Heart left ventricle (tissue), 13 donors: ENCODE data around the gene SMOC2.

Experiments
- POLR2A ChIP-seq, 2 donors: fragments of 450-650 bp; IDR thresholded peaks; one replicate each; pipeline ENCODE4 v1.6.1; 2017; ENCODE audit warnings: antibody characterized with exemption in 2 of 2, mild to moderate bottlenecking in 2 of 2, moderate library complexity in 2 of 2
- TF ChIP-seq, protein P1 (sequence below), 12 donors: fragments of 200-600 bp; sonication (generic) in 4 of 12; IDR thresholded peaks; one replicate each; pipeline versions ENCODE4 v1.5.0 to v1.8.0; 2018 to 2022; ENCODE audit warnings: antibody characterized with exemption in 12 of 12, mild to moderate bottlenecking in 5 of 12
- donor health status: ischemic (EF 13 %, LVEDD 7.1; RV severe dilation, severe dysfunction).
- donor health status: DM: no; HTN: yes; CAD: no.
- donor health status: DM: no; HTN: no; CAD: no.
- donor health status: ischemic (EF 25% LVEDD 6.9; RV normal size, moderate dysfunction).
- donor health status: ischemic (EF 25% LVEDD 5.7; RV mildly dilated, moderate dysfunction).
- donor health status: ischemic (EF 35%, LVEDD 5.7; RV mildly dilated, moderate dysfunction).
- donor health status: nonischemic (EF 11% LVEDD 7.7; RV severe dilation, severe dysfunction).
- donor health status: DM: yes; HTN: yes; CAD: no.
- donor health status: PGD.
- donor health status: ischemic (EF 29% LVEDD 5.4; RV normal size, mild dysfunction).
- donor health status: nonischemic (EF 23%, LVEDD 6.1; RV moderate dilation, normal function).

DNA sequence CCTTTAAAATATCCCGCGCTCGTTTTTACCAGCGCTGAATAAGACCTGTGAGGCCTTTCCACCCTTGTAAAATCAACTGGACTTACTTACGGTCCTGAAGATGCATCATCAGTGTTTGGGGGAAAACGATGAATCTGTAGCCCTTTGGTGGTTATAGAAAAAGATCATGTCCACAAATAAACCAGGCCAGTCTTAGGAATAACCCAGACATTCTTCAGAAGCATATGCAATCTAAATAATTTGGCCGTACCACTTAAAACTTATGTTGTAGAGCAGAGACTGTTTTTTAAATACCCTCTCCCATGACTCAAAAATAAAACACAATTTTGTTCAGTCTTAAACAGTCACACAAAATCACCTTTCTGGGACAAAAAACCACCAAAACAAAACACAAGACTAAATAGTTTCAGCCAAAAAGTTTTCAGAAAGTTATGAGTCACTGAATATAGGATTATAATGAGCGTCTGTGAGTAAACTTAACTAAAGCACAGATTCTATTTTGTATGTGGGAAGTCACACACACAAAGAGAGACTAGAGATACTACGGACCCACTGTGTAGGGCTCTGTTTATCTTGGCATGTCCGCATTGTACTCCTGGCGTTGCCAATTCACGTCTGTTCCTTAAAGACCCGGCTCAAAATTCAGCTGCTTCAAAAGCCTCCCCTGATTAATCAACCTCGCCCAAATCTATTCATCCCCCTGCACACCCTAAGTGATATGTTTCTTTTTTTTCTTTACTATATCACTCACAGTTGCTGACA lies 26.5 kb upstream of the SMOC2 start:
- TF ChIP-seq, protein P1, sequence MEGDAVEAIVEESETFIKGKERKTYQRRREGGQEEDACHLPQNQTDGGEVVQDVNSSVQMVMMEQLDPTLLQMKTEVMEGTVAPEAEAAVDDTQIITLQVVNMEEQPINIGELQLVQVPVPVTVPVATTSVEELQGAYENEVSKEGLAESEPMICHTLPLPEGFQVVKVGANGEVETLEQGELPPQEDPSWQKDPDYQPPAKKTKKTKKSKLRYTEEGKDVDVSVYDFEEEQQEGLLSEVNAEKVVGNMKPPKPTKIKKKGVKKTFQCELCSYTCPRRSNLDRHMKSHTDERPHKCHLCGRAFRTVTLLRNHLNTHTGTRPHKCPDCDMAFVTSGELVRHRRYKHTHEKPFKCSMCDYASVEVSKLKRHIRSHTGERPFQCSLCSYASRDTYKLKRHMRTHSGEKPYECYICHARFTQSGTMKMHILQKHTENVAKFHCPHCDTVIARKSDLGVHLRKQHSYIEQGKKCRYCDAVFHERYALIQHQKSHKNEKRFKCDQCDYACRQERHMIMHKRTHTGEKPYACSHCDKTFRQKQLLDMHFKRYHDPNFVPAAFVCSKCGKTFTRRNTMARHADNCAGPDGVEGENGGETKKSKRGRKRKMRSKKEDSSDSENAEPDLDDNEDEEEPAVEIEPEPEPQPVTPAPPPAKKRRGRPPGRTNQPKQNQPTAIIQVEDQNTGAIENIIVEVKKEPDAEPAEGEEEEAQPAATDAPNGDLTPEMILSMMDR (IDR thresholded peaks at IDR 0.05) = no peak
- no peak for TF ChIP-seq POLR2A (IDR thresholded peaks at IDR 0.05)
